Caki2 (cell line): ENCODE results near the gene EEIG1. TPM values are rescaled to one million over a fixed set of nuclear protein-coding genes. Genes with fewer than 3 reads are reported as not detected.

Experiments
- DNase-seq: peaks from one replicate; pipeline ENCODE4 v3.0.0-alpha.2; 2015; ENCODE audit warnings: low read depth
- in situ Hi-C: cut with HindIII; loops from 2 replicates; pipeline ENCODE4 v1.10.0; 2016; ENCODE audit warnings: low sequenced_read_pairs, low pct_unique_long_range_greater_than_20kb, mixed read lengths
- total RNA-seq: library from RNA; depleted of rRNA; stranded (reverse); fragments of >200 nt; shearing (Covaris generic); gene quantifications from 2 replicates; pipeline ENCODE4 v1.2.3, GENCODE V29; 2014; ENCODE audit warnings: low replicate concordance

The EEIG1 gene
- total RNA-seq, 1 experiment from 2014 or later, result 140 TPM

GRCh38 chr9:127949827-127950512 lies 30.8 kb downstream of the EEIG1 start:
- DNase-seq, result no peak
- in situ Hi-C loops, result no loop called here

- no peak for DNase-seq
- in situ Hi-C loops, result no loop called here
These were observed 32.7 kb downstream of the EEIG1 start for GRCh38 chr9:127947841-127948710.

GRCh38 chr9:127946728-127947127 lies 34.1 kb downstream of the EEIG1 start:
- DNase-seq, result no peak
- in situ Hi-C loops, result no loop called here

GRCh38 chr9:127945942-127946341 lies 34.8 kb downstream of the EEIG1 start:
- no peak for DNase-seq
- in situ Hi-C loops, result no loop called here

- in situ Hi-C loops, result no loop called here
- DNase-seq, result no peak
These were observed 35.5 kb downstream of the EEIG1 start for GRCh38 chr9:127945338-127945737.

- no peak for DNase-seq
- in situ Hi-C loops, result no loop called here
These were observed 36.1 kb downstream of the EEIG1 start for GRCh38 chr9:127944586-127945218.

- DNase-seq, result peak; percentile 62
- in situ Hi-C loops, result no loop called here
These were observed 37.1 kb downstream of the EEIG1 start for GRCh38 chr9:127943731-127944144.

GRCh38 chr9:127943011-127943662 lies 37.7 kb downstream of the EEIG1 start:
- no peak for DNase-seq
- in situ Hi-C loops, result no loop called here

- in situ Hi-C loops, result no loop called here
- no peak for DNase-seq
These were observed 38.4 kb downstream of the EEIG1 start for GRCh38 chr9:127942216-127943010.

- no peak for DNase-seq
- in situ Hi-C loops, result no loop called here
These were observed 38.9 kb downstream of the EEIG1 start for GRCh38 chr9:127941961-127942215.

- in situ Hi-C loops, result no loop called here
- DNase-seq, result no peak
These were observed 39.5 kb downstream of the EEIG1 start for GRCh38 chr9:127941062-127941960.

- in situ Hi-C loops, result no loop called here
These were observed 40.2 kb downstream of the EEIG1 start for GRCh38 chr9:127940593-127940992.

GRCh38 chr9:127938298-127938690 lies 42.5 kb downstream of the EEIG1 start:
- in situ Hi-C loops, result no loop called here
- no peak for DNase-seq

More at GRCh38 chr9:127940593-127940992, 40.2 kb downstream of the EEIG1 start:
- DNase-seq, result no peak

GRCh38 chr9:127937388-127938297 lies 43.1 kb downstream of the EEIG1 start, which contains the start of gene DPM2:
DPM2 (minus strand) TSS chr9:127937854; CDS start chr9:127937820, 34 bp downstream.
- in situ Hi-C loops, result no loop called here
- peak; percentile 81 for DNase-seq

GRCh38 chr9:127937056-127937387 lies 43.8 kb downstream of the EEIG1 start:
- in situ Hi-C loops, result no loop called here
- DNase-seq, result no peak

GRCh38 chr9:127936347-127936852 lies 44.4 kb downstream of the EEIG1 start:
- DNase-seq, result no peak
- in situ Hi-C loops, result no loop called here
